ENCODE results near the gene HYLS1.
A peak's percentile ranks its signal among the peaks of the same experiment; 100 is the strongest.
"Not testable (repeated sequence)": the region's sequence is repeated elsewhere in the genome, so short reads cannot be mapped to it uniquely, and the experiment has no call there.

Gene HYLS1
- total RNA-seq: 5.8 reads per million, percentile 22 among the genes with 10 or more reads in this experiment

DNA sequence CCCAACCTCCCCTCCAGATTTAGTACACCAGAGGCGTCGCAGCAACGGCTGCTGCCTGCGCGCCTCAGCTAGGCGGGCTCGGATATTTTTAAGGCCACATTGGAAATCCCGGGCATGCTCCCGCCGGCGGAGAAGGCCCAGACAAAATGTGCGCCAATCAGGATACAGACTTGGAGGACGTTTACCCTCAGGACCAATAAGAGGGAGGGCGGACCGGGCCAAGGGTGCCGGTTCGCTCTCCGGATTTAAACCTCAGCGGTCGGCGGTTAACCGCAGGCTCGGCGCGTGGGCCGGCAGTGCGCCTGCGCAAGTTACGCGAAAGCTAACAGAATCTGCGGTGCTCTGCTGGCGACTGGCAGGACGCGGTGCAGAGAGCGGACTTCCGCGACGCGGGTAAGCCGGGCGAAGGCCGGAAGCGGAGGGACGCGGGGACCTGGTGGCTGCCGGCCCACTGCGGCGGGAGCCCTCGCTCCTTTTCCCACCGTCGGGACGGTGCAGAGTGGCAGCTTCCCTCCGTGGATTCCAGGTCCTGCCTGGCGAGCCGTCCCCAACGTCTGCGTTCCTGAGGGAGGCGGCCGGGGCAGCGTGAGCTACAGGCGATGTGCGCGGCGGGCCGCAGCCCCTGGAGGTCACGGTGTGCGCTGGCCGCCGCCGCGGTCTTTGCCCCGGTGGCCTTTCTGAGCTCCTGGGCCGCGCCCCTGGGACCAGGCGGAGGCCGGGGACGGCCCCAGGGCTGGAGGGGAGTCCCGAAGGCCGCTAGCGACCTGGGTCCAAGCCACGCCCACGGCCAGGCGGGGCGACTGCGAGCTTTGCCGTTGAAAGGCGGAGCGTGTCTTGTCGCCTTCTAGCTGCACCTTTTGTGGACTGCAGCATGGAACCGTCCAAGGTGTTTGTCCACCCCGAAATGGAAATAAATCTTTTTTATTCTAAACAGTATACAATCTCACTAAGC, at the start of gene HYLS1:
Gene HYLS1, plus strand, starts transcription at position 296 of the 952 bp plus-strand sequence. CDS start 11,701 bp downstream, outside the sequence.
- DNase-seq: peak; percentile 91

DNA sequence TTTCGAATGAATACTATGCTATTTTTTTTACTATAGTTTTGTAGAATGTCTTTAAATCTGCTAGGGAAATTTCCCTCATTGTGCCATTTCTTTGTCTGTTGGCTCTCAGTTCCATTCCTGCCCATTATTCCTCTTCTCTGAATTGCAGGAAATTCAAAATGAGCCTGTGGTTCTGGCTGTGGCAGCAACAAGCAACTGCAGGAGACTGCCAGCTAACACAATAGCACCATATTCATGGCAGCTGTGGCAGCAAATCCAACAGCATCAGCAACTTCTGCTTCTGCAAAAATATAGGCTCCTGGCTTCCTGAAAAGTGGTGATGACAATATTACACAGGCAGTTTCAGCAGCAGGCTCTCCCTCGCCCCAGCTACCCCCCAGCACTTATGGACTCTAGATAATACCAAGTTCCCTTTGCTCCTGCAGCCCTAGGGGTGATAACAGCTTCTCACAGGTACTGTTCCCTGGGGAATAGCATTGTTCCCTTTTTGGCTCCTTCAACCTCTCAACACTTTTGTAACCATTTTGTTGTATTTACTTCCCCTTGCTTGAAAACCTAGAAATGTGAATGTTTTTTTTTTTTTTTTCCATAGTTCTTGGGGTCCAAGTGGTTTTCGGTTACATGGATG, 45.0 kb upstream of the HYLS1 start:
- no peak for DNase-seq

GRCh38 chr11:125846188-125846587, 41.3 kb upstream of the HYLS1 start:
- no peak for DNase-seq

DNA sequence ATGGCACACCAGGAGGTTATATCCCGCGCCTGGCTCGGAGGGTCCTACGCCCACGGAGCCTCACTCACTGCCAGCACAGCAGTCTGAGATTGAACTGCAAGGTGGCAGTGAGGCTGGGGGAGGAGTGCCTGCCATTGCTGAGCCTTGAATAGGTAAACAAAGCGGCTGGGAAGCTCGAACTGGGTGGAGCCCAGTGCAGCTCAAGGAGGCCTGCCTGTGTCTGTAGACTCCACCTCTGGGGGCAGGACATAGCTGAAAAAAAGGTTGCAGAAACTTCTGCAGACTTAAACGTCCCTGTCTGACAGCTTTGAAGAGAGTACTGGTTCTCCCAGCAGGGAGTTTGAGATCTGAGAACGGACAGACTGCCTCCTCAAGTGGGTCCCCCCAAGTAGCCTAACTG, 29.8 kb upstream of the HYLS1 start:
- DNase-seq: not testable (repeated sequence)

DNA sequence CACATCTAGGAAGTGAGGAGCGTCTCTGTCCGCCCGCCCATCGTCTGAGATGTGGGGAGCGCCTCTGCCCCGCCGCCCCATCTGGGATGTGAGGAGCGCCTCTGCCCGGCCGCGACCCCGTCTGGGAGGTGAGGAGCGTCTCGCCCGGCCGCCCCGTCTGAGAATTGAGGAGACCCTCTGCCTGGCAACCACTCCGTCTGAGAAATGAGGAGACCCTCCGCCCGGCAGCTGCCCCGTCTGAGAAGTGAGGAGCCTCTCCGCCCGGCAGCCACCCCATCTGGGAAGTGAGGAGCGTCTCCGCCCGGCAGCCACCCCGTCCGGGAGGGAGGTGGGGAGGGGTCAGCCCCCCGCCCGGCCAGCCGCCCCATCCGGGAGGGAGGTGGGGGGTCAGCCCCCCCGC, 24.7 kb upstream of the HYLS1 start:
- not testable (repeated sequence) for DNase-seq

DNA sequence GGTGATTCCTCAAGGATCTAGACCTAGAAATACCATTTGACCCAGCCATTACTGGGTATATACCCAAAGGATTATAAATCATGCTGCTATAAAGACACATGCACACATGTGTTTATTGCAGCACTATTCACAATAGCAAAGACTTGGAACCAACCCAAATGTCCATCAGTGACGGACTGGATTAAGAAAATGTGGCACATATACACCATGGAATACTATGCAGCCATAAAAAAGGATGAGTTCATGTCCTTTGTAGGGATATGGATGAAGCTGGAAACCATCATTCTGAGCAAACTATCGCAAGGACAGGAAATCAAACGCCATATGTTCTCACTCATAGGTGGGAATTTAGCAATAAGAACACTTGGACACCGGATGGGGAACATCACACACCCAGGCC, 22.1 kb upstream of the HYLS1 start:
- not testable (repeated sequence) for DNase-seq

- no peak for DNase-seq
These were observed 17.9 kb upstream of the HYLS1 start for GRCh38 chr11:125869521-125869920.

DNA sequence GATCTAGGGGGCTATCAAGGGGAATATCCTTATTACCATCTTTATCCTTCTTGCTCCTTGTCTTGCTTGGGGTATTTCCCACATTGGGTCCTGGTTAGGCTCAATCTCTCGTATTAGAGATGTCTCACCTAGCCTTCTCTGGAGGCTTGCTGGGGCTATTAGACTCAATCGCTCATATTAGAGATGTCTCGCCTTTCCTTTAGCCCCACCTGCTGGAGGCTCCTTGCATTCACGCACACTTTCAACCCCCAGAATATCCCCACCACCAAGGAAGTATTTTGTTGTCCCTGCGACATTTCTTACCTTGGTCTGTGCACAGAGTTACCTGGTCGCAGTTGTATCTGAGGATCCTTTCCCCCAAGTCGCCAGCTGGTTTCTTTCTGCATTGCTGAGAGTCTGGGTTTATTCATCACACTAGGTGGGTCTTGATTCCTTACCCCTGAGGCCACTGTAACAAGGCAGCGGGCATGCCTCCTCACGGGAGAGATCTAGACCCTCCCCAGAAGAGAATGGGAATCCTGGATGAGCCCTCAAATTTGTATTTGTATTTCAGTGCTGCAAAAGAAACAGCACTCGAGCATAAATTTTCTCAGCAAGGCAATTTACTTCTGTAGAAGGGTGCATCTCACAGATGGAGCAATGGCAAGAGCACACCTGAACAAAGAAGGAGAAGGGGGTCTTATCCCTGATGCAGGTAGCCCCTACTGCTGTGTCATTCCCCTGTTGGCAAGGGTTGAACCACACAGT, 15.9 kb upstream of the HYLS1 start:
- DNase-seq: no peak

DNA sequence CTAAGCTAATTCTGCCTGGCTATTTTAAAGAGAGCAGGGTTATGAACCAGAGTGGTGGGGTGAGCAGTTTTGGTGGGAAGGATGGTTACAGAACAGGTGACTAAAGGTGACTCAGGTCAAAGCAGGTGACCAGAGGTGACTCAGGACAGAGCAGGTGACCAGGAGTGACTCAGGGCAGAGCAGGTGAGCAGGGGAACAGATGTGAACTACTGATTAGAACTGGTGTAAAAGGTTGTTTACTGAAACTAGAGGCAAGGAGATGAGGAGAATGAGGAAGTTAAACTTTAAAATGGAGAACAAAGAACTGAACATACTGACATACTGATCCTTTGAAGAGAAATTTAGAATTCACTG, 15.4 kb upstream of the HYLS1 start:
- DNase-seq: no peak

DNA sequence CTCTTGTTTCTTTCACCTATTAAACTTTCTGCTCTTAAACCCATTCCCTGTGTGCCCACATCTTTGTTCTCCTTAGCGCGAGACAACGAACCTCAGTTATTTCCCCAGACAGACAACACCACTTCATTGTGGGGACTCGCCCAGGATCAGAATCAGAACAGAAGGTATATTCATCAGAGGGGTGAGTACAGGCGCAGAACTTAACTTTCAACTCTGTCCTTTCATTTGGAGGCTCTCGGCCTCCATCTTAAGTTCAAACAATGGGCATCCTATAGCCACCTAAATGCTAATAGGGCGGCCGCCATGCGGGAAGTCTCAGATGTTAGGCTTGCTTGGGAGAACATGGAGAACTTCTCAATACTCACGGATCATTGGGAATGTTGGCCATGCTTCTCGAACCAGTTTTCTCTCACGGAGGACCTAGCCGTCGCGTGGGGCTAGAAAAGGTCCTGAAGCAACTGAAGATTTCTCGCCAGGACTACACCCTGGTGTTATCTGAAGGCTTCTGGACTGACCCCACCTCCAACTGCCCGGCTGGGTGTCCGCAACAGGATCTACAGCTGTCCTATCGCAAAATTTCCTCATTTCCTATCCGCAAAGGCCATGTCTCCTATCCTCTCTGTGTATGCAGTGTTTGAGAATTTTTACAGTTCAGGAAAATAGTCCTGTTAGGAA, 13.4 kb upstream of the HYLS1 start:
- DNase-seq: no peak

- peak; percentile 31 for DNase-seq
These were observed 12.8 kb upstream of the HYLS1 start for GRCh38 chr11:125874556-125875124.

- no peak for DNase-seq
These were observed 6.2 kb upstream of the HYLS1 start for GRCh38 chr11:125881291-125881690.

GRCh38 chr11:125883375-125883774, 4.1 kb upstream of the HYLS1 start:
- no peak for DNase-seq

GRCh38 chr11:125886997-125887372, 483 bp upstream of the HYLS1 start:
- peak; percentile 33 for DNase-seq

DNA sequence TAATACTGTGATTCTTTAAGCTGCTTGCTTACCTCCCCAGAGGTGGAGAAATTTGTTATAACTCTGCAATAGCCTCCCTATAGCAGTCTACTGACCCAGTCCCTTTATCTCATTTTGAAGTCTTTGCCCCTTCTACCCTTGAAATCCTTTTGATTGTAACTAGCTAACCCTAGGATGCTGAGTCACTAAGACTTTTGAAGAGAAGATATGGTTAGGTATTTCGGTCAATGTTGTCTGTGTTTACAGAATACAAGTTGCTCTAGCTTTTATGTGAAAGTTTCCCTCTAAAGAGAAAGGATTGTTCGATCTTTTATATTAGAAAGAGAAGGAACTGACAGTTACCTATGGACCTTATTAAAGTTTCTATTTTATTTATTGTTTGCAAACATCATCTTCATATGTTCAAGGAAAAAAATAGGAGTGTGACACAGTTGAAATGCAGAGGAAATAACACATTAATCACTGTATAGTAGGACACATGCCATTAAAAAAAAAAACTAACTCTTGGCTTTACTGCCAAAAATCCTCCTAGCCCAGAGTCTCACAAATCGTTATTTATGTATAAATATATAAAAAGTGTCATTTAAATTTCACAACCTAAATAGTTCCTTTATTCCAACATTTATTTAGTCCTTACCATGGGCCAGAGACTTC, 3.1 kb downstream of the HYLS1 start:
- DNase-seq: no peak

DNA sequence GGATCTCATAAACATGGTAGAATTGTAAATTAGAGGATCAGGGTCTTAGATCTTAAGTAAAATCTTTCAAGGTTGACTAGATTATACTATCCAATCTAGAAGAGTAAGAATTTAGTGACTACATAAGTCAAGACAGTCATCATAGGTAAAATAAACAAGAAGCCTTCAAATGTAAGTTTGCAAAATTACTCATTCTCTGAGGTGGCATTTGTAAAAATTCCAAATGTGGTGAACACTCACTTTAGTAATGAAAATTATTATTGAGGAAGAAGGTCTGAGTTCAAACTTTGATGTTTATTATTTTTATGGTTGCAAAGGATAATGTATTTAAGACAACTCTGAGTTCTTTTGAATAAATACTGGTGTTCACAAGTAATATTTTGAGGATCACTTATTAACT, 4.6 kb downstream of the HYLS1 start:
- DNase-seq: no peak

GRCh38 chr11:125892994-125893393, 5.5 kb downstream of the HYLS1 start:
- no peak for DNase-seq

DNA sequence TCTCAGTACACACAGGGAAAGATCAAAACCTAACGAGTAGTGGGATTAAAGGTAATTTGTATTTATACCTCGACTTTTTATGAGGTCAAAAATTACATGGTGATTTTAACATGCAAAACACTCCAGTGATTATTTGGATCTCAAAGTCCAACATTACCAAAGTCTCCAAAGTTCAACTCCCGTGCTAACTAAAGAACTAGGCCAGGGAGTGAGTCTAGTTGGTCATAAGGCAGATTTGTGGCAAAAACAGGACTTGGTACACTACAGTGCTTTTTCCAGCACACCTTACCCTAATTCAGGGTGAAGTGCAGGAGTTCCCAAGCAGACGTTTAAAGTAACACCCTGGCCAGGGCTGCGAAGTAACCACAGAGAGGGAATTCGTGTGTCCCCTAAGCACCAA, 14.4 kb downstream of the HYLS1 start:
- no peak for DNase-seq

DNA sequence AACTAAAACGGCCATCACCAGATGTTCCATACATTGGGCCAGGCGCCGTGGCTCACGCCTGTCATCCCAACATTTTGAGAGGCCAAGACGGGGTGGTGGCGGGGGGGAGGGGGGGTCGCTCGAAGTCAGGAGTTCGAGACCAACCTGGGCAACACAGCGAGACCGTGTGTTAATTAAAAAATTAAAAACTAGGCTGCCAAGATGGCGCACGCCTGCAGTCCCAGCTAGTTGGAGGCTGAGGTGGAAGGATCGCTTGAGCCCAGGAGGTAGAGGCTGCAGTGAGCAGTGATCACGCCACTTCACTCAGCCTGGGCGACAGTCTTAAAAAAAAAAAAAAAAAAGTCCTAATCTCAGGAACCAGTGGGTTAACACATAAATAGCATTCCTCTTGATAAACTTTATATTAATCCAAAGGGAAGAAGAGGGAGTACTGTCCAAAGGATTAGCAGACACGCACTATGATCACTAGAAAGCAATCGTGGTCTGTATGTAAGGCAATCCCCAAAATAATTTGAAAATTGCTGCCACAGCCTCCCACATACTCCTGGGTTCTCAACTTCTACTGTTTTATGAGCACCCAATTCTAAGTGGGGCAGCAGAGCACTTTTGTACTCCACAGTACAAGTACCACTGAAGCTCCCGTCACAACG, 14.9 kb downstream of the HYLS1 start:
- DNase-seq: no peak

- DNase-seq: peak; percentile 83
These were observed 15.7 kb downstream of the HYLS1 start, which contains the start of gene PUS3 for GRCh38 chr11:125902927-125903710. Gene PUS3 (minus strand): TSS chr11:125903206. CDS start chr11:125896284, 6,922 bp downstream.
